ENCODE measurements around the gene SLC13A3.

The SLC13A3 gene

GRCh38 chr20:46631874-46632446 lies 19.3 kb downstream of the SLC13A3 start:
- no peak for DNase-seq

- no peak for DNase-seq
Measured at GRCh38 chr20:46631212-46631869, 19.9 kb downstream of the SLC13A3 start.

GRCh38 chr20:46630306-46630705 lies 21.0 kb downstream of the SLC13A3 start:
- DNase-seq: no peak

- no peak for DNase-seq
Measured at GRCh38 chr20:46629341-46629740, 21.9 kb downstream of the SLC13A3 start.

GRCh38 chr20:46627234-46627633 lies 24.0 kb downstream of the SLC13A3 start:
- no peak for DNase-seq

GRCh38 chr20:46626758-46627157 lies 24.5 kb downstream of the SLC13A3 start:
- DNase-seq: no peak

GRCh38 chr20:46625875-46626373 lies 25.3 kb downstream of the SLC13A3 start:
- no peak for DNase-seq

GRCh38 chr20:46624946-46625345 lies 26.3 kb downstream of the SLC13A3 start:
- no peak for DNase-seq

GRCh38 chr20:46622165-46622564 lies 29.1 kb downstream of the SLC13A3 start:
- DNase-seq: no peak

- no peak for DNase-seq
Measured at GRCh38 chr20:46621492-46621891, 29.8 kb downstream of the SLC13A3 start.

- no peak for DNase-seq
Measured at GRCh38 chr20:46619445-46619844, 31.8 kb downstream of the SLC13A3 start.

GRCh38 chr20:46618316-46619100 lies 32.8 kb downstream of the SLC13A3 start:
- DNase-seq: no peak

GRCh38 chr20:46614503-46614902 lies 36.8 kb downstream of the SLC13A3 start:
- no peak for DNase-seq

GRCh38 chr20:46610145-46610544 lies 41.1 kb downstream of the SLC13A3 start:
- DNase-seq: no peak

- DNase-seq: no peak
Measured at GRCh38 chr20:46609043-46609442, 42.2 kb downstream of the SLC13A3 start.

GRCh38 chr20:46607849-46608497 lies 43.3 kb downstream of the SLC13A3 start:
- no peak for DNase-seq

GRCh38 chr20:46607191-46607848 lies 43.9 kb downstream of the SLC13A3 start:
- no peak for DNase-seq

GRCh38 chr20:46606817-46607190 lies 44.5 kb downstream of the SLC13A3 start:
- DNase-seq: no peak

GRCh38 chr20:46605978-46606816 lies 45.1 kb downstream of the SLC13A3 start:
- no peak for DNase-seq

GRCh38 chr20:46605181-46605580 lies 46.1 kb downstream of the SLC13A3 start:
- DNase-seq: no peak

- DNase-seq: no peak
Measured at GRCh38 chr20:46604551-46605133, 46.6 kb downstream of the SLC13A3 start.

- no peak for DNase-seq
Measured at GRCh38 chr20:46602429-46602828, 48.8 kb downstream of the SLC13A3 start.
